ENCODE results near the gene RRP9.

The RRP9 gene

GRCh38 chr3:51971350-51971749 lies 29.6 kb upstream of the RRP9 start:
- no peak for DNase-seq (ENCODE audit: low read depth in 2 of 3, low spot score in 1 of 3)

DNA sequence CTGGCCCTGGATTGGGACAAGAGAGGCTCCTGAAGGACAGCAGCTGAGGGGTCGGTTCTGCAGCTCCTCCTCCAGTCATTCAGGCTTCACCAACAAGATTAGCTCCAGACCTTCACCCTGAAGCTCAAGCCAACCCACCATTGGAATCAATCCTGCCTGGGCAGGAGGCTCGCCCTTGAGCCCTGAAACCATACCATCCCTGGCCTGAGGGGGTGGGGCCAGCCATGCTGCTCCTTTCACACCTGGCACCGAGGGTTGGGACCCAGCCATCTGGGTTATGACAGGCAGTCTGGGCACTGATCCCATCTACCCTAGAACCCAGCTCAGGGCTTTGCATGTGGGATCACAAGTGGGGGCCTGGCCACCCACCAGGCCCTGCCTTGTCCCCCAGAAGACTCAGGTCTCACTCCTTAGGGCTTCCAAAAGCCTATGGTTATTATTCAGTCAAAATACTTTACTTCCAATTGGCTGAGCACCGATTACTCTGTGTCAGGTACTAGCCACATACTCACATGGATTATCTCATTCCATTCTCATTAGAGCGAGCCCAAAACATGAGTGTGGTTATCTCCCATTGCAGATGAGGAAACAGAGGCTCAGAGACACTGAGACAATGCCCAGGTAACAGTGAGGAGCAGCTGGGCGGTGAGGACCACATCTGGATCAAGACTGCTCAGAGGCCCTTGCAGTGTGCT lies 29.0 kb upstream of the RRP9 start:
- no peak for DNase-seq (ENCODE audit: low read depth in 2 of 3, low spot score in 1 of 3)

GRCh38 chr3:51969841-51970240 lies 28.1 kb upstream of the RRP9 start:
- DNase-seq (ENCODE audit: low read depth in 2 of 3, low spot score in 1 of 3) = no peak

GRCh38 chr3:51968883-51969678 lies 27.4 kb upstream of the RRP9 start:
- DNase-seq (ENCODE audit: low read depth in 2 of 3, low spot score in 1 of 3) = no peak

DNA sequence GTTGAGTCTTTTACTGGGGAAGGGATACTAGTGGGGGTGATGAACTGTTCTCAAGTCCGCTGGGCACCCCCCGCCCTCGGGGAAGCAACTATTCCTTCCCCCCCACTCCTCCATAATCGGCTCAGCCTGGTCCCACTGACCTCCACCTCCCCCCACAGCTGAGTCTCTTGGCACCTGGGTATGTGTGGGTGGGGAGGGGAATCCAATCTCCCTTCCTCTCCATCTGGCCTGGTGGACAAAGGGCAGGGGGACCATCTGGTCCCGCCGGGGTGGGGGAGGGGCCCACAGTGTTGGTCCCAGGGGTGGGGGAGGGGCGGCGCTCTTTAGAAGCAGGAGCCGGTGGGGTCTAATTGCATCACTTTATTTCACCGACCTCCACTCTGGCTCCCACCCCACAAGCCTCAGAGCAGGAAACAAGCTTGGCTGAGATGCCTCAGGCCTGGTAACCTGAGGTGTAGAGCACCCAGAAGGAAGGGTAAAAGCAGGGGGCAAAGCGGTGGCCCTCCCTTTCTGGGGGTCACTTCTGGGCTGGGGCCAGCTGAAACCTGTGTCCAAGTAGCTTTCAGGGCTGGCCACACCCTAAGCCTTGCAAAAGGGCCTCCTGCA lies 26.6 kb upstream of the RRP9 start:
- no peak for DNase-seq (ENCODE audit: low read depth in 2 of 3, low spot score in 1 of 3)

DNA sequence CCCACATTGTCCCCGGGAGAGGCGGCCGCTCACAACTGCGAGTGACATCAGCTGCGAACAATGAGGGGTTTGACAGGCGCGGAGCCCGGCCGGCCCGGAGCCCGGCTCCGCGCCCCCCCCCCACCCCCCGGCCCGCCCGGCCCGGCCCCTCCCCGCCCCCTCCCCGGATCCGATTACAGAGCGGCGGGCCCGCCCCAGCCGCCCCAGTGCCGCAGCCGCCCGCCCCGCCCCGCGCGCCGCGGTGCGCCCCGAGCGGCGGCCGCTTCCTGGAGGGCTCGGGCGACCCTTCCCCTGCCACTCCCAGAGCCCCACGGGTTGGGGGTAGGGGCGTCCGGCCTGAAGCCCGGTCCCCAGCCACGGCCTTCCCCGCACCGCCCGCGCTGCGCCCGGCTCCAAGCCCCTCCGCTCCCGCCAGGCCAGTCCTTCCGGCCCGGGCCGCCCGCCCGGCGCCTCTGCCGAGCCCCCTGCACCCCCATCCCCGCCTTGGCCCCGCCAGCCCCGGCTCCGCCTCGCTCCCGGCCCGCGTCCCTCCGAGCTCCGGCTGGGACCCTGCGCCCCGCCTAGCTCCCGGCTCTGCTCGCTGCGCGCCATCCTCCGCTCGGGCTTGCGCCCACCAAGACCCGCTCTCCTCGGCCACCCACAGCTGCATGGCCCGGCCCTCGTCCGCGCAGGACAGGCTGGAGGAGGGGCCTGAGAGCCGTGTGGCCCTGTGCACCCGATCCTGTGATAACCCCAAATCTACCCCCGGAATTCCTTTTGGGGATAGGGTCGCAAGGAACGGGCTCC lies 25.9 kb upstream of the RRP9 start, which contains the start of gene PCBP4:
TSS of gene PCBP4 (minus strand) at position 71 of the 786 bp plus-strand sequence. CDS start 6,214 bp downstream, outside the sequence.
- no peak for DNase-seq (ENCODE audit: low read depth in 2 of 3, low spot score in 1 of 3)

DNA sequence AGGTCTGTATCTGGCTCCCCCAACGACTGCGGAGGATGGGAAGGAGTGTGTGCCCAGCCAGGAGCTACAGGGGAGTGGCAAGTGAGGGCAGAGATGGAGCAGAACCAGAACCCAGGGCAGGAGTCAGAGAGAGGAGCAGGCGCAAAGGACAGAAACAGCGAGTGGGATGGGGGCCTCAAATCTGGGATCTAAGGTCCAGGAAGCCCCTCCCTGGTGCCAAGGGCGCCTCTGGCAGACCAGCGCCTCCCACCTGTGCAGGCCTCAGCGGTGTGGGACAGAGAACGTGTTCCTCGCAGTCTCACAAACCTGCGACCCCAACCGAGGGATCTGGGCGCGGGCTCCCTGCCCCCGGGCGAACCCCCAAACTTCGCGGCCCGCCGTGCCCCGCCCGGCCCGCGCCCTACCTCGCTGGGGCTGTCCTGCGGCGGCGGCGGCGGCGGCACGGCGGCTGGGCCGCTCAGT lies 25.2 kb upstream of the RRP9 start:
- no peak for DNase-seq (ENCODE audit: low read depth in 2 of 3, low spot score in 1 of 3)

DNA sequence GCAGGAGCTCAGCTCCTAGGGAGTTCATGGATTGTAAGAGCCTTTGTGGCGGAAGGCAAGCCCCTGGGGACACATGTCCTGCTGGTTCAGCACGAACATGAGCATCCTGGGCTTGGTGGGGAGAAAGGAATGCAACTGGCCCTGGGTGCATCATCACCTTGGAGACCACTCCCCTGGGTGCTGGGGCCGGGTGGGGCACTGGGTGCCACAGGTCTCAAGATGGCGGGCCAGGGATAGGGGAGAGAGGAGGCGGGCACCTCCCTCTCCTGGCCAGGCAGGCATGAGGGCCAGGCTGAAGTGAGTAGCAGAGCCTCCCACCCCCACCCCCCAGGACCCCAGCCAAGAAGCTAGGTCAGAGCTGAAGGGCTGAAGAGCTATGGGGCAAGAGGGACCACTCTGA lies 24.8 kb upstream of the RRP9 start:
- no peak for DNase-seq (ENCODE audit: low read depth in 2 of 3, low spot score in 1 of 3)

- DNase-seq (ENCODE audit: low read depth in 2 of 3, low spot score in 1 of 3) = no peak
These were observed 24.3 kb upstream of the RRP9 start for GRCh38 chr3:51966016-51966415.

DNA sequence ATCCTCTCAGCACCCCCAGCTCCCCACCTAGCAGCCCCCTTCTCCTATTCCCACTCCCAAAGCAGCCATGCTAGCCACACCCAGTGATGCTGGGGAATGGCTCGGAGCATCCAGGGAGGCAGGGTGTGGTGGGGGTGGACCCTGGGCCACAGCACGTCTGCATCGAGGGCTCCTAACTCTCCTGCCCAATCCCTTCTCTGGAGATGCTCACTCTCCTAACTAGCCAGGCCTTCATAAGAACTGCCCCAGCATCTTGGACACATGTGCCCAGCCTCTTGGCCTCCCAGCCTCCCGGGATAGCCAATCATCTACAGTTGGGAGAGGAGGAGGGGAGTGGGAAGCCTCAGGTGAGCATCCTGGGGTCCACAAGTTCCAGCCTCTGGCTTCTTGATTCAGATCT lies 22.8 kb upstream of the RRP9 start:
- DNase-seq (ENCODE audit: low read depth in 2 of 3, low spot score in 1 of 3) = no peak

DNA sequence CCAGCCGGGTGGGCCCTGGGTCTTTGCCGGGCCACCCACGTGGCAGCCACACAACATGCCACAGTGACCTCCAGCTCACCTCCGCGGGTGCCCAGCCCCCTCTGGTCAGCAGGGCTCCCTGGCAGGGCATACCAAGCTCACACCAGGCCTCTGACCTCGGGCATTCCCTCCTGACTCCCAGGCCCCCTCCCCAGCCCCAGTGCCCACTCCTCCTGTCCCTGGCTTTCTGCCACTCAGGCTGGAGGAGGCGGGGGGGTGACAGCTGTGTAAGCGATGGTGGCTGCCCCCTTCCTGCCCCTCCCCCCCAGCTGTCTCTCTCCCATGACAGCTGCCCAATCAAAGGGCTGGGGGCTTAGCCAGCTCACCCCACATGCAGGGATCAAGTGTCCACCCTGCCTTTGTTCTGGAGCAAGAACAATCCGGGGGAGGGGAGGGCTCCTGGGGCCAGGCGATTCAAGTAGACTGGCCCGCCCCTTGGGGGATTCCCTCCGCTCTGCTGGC lies 22.3 kb upstream of the RRP9 start:
- DNase-seq (ENCODE audit: low read depth in 2 of 3, low spot score in 1 of 3) = no peak

DNA sequence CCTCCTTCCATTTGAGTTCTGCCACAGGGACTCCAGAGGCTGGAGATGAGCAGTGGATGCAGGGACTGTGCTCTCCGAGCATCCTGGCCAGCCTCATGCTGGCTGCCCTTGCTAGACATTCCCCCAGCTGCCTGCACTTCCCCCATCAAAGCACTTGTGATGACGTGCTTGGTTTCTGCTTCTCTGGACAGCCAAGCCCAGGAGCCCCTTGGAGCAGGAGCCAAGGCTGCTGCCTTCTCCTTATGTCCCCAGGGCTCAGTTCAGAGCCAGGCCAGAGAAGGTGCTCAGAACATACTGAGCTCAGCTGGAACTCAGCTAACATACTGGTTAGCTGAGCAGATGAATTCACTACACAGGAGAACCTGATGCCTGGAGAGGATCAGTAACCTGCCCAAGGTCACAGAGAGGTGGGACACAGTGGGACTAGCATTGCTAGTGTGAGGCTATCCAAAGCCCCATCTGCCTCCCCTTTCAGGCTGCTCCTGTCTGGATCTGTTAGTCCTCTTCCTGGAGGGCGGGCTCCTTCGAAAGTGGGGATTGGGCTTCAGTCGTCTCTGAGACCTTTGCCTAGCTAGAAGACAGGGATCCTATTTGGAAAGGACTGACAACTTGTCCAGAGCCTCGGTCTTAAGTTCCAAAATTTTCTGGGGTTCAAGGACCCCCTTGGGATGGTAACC lies 21.3 kb upstream of the RRP9 start:
- DNase-seq (ENCODE audit: low read depth in 2 of 3, low spot score in 1 of 3) = no peak

GRCh38 chr3:51961602-51962569 lies 20.2 kb upstream of the RRP9 start:
- DNase-seq (ENCODE audit: low read depth in 2 of 3, low spot score in 1 of 3) = no peak

GRCh38 chr3:51961011-51961410 lies 19.3 kb upstream of the RRP9 start:
- no peak for DNase-seq (ENCODE audit: low read depth in 2 of 3, low spot score in 1 of 3)

GRCh38 chr3:51960386-51960785 lies 18.7 kb upstream of the RRP9 start:
- DNase-seq (ENCODE audit: low read depth in 2 of 3, low spot score in 1 of 3) = no peak

DNA sequence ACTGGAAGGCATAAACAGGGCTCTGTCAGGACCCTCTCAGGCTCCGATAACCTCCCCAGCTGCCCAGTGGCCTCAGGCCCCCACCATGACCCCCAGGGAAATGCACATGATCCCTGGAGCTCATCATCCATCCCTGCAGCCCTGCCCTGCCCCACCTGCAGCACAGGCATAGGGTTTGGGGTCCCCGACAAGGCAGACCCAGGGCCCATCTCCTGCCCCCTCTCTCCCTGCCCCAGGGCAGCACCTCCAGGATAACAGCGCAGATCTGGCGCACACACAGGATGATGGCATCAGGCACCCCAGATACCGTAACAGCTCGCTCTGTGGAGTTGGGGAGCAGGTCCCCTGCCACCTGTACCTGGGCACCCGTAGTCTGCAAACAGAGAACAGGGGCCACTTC lies 17.9 kb upstream of the RRP9 start:
- DNase-seq (ENCODE audit: low read depth in 2 of 3, low spot score in 1 of 3) = no peak

GRCh38 chr3:51958603-51959521 lies 17.2 kb upstream of the RRP9 start:
- no peak for DNase-seq (ENCODE audit: low read depth in 2 of 3, low spot score in 1 of 3)

DNA sequence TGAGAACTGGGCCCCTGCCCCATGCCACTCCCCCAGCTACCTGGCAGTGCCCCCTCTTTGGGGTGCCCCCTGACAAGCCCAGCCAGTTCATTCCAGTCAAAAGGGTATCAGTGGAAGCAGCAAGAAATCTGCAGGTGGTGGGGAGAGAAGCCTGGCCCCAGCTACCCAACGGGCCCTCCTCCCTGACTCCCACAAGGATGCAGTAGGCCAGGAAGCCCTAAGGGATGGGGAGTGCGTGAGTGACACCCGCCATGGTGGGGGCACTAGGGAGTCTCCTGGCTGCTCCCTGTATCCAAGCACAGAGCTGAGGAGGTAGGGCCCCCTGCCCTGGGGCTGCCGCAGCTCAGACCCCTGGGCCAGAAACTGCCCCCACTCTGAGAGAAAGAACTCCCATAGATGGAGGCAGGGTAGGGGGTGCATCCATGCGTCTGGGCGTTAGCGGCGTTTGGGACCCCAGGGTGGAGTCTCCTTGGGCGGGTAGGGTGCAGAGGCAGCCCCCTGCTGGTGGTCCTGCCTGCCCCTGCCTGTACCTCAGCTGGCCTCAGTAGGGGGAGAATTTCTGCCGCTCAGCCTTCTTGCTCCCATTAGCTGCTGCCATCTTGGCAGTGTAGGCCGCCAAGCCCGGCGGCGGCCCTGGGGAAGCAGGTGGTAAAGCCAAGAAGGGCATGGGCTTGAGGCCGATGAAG lies 16.0 kb upstream of the RRP9 start:
- no peak for DNase-seq (ENCODE audit: low read depth in 2 of 3, low spot score in 1 of 3)

Measured in stimulated activated CD4-positive, alpha-beta T cell treated with anti-CD3 and anti-CD28 coated beads, Interleukin-12 subunit alpha, Interleukin-12 subunit beta, amount 100 ng/mL, for 48 hours (primary cell).